NB4 (cell line): ENCODE data around the gene TMEM18.

Source experiments
- DNase-seq: peaks from one replicate; pipeline ENCODE4 v3.0.0; 2010; ENCODE audit warnings: low read depth
- H3K4me3 ChIP-seq: one replicate; pipeline ENCODE4 v1.5.1; 2011; ENCODE audit warnings: mild to moderate bottlenecking, low read depth, low read length, moderate library complexity
- MAX ChIP-seq: IDR thresholded peaks from 2 replicates; pipeline ENCODE4 v1.6.1; 2011; ENCODE audit warnings: low read depth, low read length
- MYC ChIP-seq: IDR thresholded peaks from 2 replicates; pipeline ENCODE4 v1.6.1; 2011; ENCODE audit warnings: low read depth, low read length
- POLR2A ChIP-seq: IDR thresholded peaks from 2 replicates; pipeline ENCODE4 v1.6.1; 2011; ENCODE audit warnings: mild to moderate bottlenecking; ENCODE audit not compliant: insufficient read length; ENCODE audit errors: extremely low read depth
- TF ChIP-seq, protein P1 (sequence below): IDR thresholded peaks from one replicate; pipeline ENCODE4 v1.5.1; 2012; ENCODE audit warnings: low read depth, low read length

Gene TMEM18

GRCh38 chr2:674321-674985, 2.8 kb downstream of the TMEM18 start:
- no peak for TF ChIP-seq MYC
- DNase-seq, result peak; percentile 37
- H3K4me3 ChIP-seq, result no peak overlapping the region

DNA sequence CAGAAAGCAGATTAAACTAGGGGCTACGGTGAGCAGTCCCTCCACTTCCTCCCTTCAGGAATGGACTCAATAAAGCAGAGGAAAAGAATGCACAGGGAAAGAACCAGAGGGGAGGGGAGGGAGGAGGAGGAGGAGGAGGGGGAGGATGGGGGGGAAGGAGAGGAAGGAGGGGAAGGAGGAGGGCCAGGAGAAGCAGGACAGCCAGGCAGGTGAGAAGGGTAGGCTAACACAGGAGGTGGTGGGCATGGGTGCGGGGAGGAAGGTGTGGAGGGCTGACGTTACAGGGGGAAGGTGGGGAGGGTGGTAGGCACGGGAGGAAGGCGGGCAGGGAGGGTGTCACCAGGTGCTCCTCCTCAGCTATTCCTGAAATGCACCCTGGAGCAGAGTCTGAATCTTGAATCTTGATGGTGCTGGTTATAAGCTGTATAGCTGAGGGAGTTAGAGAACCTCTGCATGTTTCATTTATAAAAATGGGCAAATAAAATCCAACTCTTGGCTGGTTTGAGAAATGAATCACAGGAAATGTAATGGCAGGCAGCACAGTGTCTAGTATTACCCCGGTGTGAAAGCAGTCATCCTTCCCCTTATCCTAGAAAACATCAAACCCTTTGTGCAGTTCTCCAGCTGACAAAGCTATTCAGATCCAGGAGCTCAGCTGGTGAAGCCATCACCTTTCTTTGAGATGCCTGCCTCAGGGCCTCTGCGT, 3.4 kb downstream of the TMEM18 start:
- H3K4me3 ChIP-seq, result no peak overlapping the region
- TF ChIP-seq, protein P1, sequence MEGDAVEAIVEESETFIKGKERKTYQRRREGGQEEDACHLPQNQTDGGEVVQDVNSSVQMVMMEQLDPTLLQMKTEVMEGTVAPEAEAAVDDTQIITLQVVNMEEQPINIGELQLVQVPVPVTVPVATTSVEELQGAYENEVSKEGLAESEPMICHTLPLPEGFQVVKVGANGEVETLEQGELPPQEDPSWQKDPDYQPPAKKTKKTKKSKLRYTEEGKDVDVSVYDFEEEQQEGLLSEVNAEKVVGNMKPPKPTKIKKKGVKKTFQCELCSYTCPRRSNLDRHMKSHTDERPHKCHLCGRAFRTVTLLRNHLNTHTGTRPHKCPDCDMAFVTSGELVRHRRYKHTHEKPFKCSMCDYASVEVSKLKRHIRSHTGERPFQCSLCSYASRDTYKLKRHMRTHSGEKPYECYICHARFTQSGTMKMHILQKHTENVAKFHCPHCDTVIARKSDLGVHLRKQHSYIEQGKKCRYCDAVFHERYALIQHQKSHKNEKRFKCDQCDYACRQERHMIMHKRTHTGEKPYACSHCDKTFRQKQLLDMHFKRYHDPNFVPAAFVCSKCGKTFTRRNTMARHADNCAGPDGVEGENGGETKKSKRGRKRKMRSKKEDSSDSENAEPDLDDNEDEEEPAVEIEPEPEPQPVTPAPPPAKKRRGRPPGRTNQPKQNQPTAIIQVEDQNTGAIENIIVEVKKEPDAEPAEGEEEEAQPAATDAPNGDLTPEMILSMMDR, result no peak
- no peak for DNase-seq

DNA sequence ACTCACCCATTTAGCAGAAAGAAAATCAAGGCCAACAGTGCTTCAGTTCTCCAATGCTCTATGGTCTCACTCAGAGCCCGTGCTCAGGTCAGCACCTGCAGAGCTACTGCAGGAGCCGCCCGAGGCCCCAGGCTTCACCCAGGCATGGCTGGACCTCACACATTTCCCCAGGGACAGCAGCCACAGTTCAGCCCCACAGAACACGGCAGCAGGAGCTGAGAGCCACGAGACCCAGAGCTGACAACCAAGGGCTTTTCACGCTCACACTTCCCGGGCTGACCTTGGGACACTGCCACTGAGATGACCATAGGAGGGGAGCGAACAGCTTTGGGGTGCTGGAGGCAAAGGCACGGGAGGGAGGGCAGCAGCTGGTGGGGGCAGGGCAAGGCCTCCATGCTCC, 4.2 kb downstream of the TMEM18 start:
- DNase-seq, result no peak
- TF ChIP-seq, protein P1, result no peak
- TF ChIP-seq POLR2A, result no peak
- H3K4me3 ChIP-seq, result no peak overlapping the region

DNA sequence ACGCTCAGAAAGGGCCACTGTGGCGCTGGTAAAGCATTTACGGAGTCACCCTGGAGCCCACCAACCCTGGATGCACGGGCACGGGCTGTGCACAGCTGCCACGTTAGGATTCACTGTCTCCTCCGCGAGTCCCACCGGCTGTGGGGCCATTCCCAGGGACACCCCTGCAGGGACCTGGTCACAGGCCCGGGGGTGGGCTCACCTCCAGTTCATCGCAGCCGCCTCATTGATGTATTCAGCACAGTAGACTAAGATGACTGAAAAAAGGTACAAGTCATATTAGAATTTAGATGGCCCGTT, 4.7 kb downstream of the TMEM18 start:
- DNase-seq, result no peak
- TF ChIP-seq POLR2A, result no peak
- TF ChIP-seq, protein P1, result no peak
- no peak for TF ChIP-seq MYC
- no peak overlapping the region for H3K4me3 ChIP-seq

DNA sequence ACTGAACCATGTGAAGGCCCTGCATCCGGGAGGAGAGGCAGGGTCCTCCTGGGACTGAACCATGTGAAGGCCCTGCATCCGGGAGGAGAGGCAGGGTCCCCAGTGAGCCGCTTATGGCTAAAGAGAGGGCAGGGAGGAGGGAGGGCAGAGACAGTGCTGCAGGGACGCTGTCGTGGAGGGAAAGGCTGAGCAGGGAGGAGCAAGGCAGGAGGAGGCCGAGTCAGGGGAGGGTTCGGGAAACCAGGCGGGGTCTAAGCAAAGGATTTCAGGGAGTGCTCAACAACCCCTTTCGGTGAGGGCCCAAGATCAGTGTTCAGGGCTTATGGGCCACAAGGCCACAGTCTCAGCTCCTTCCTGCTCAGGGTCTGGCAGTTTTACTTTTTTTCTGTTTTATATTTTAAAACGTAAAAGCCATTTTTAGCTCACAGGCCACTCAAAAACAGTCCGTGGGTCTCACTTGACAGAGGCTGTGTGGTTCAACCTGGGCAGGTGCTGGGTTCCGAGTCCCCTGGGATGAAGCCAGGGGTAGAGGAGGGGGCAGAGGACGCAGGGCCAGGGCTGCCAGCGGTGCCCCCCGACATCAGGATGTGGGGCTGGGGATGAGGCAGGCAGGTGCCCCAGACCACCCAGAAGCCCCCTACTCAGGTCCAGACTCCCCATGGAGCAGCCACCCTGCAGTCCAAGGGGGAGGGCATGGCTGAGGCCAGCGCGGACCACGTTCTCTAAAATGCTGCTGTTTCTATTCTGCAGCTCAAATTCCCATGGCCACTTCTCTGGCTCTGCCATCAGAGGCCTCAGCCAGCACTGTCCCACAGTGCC, 5.2 kb downstream of the TMEM18 start:
- DNase-seq, result no peak
- H3K4me3 ChIP-seq, result no peak overlapping the region
- TF ChIP-seq, protein P1, result no peak
- TF ChIP-seq POLR2A (no peak), MYC (no peak), MAX (no peak)

DNA sequence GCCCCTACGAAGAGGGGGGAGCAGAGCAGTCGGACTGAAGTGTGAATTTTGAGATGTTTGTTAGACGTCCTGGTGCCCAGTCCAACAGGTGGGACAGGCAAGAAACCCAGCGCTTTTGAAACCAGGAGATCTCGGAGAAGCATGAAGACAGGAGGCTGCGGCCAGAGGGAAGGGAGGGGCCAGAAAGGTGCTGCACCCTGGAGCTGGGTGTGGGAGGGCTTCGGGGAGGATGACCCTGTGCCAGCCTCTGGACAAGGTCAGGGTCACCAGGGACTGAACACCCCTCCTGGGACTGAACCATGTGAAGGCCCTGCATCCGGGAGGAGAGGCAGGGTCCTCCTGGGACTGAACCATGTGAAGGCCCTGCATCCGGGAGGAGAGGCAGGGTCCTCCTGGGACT, 6.1 kb downstream of the TMEM18 start:
- TF ChIP-seq POLR2A, result no peak
- TF ChIP-seq, protein P1, result no peak
- no peak for TF ChIP-seq MYC
- no peak for TF ChIP-seq MAX
- H3K4me3 ChIP-seq, result no peak overlapping the region
- no peak for DNase-seq
